GM12878 (cell line): ENCODE results near the gene CCDC28A.

ENCODE experiments used
- CHD4 ChIP-seq: fragments of 200-600 bp; sonication (generic); IDR thresholded peaks from 2 replicates; pipeline ENCODE4 v1.6.1; 2016; ENCODE audit warnings: mild to moderate bottlenecking
- CTCF ChIP-seq, 3 experiments: IDR thresholded peaks in 2 of 3; conservative IDR thresholded peaks in 1 of 3; 2 replicates each; pipeline ENCODE4 v1.5.1; 2011; ENCODE audit warnings: low read depth in 3 of 3, low read length in 3 of 3, mild to moderate bottlenecking in 3 of 3, control low read depth in 2 of 3, moderate library complexity in 2 of 3, inconsistent platforms in 1 of 3, mixed read lengths in 1 of 3; ENCODE audit not compliant: control insufficient read depth in 2 of 3, insufficient read depth in 1 of 3; ENCODE audit errors: extremely low read depth in 1 of 3
- NFIC ChIP-seq: IDR thresholded peaks from 2 replicates; pipeline ENCODE4 v1.6.1; 2012; ENCODE audit warnings: low read depth, mild to moderate bottlenecking, inconsistent platforms, low read length, moderate library complexity
- NR2C1 ChIP-seq: fragments of 450-650 bp; IDR thresholded peaks from 2 replicates; pipeline ENCODE4 v1.6.1; 2017; ENCODE audit warnings: antibody characterized with exemption, mild to moderate bottlenecking, moderate library complexity
- RB1 ChIP-seq: fragments of 450-650 bp; formaldehyde crosslinking; IDR thresholded peaks from 2 replicates; pipeline ENCODE4 v1.6.1; 2017; ENCODE audit warnings: mild to moderate bottlenecking, borderline replicate concordance
- TAF1 ChIP-seq: IDR thresholded peaks from 2 replicates; pipeline ENCODE4 v1.6.1; 2011; ENCODE audit warnings: mild to moderate bottlenecking, low read depth, low read length, borderline replicate concordance
- YY1 ChIP-seq: IDR thresholded peaks from 2 replicates; pipeline ENCODE4 v1.6.1; 2011; ENCODE audit warnings: low read depth, mild to moderate bottlenecking, low read length

GRCh38 chr6:138757136-138757535, 16.4 kb upstream of the CCDC28A start:
- TF ChIP-seq NR2C1 (no peak), YY1 (no peak), CHD4 (no peak), RB1 (no peak), TAF1 (no peak), NFIC (no peak), CTCF (IDR thresholded peaks at IDR 0.05 in 2 of 3, conservative IDR thresholded peaks at IDR 0.05 in 1 of 3; ENCODE audit: control insufficient read depth in 2 of 3, extremely low read depth in 1 of 3, insufficient read depth in 1 of 3, low read depth in 3 of 3, low read length in 3 of 3) (no peak)
